ENCODE data around the gene RRP36. TPM values are rescaled to one million over a fixed set of nuclear protein-coding genes. Genes with fewer than 3 reads are reported as not detected.

Gene RRP36
- total and polyA plus RNA-seq, 12 donors: 19.4 to 43.6 (median 25.6) TPM

DNA sequence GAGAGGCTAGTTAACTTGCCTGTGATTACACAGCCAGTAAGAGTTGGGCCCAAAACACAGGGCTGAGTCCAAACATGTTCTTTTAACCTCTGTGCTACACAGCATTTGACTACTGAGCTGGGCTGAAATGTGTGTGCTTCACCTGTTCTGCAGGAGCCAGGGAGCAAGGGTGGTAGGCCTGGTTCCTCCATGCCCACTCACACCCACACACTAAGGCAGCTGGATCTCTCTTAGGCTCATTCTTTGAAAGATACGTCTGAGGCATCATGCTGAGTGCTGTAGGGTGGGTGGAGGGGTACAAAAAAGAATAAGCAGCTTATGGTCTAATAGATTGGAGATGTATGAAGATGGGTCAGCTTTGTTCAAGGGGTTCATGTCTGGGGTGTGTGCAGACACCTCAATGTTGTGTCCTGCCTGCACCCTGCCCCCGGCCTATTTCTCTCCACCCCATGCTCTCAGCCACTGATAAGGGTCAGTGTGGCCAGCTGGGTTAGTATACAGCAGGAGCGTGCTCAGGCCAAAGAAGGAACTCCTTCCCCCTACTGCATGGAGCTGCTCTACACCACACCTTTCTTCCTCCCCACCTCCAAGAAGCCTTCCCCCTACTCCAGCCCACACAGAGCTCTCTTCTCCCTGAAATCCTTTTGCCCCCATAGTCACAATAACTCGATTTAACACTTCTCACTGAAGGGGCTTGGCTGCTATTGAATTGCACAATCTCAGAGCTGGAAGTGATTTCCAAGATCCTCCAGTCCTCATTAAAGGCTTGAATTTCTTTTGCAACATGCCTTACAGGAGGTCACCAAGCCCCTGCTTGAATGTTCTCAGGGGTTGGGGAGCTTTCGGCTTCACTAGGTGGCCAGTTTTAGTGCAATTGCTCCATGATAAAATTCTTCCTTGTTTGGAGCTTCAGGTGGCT lies 33.6 kb upstream of the RRP36 start:
- no peaks in the 10 kb centered on the region for H3K9me3 ChIP-seq
- no peaks in the 10 kb centered on the region for H3K27me3 ChIP-seq
- intact Hi-C loops (cut with DNase I): no loop called here
- H3K4me1 ChIP-seq: peaks cover 11 to 50% (median 44%) of the 10 kb centered on the region in 9 donors
- H3K27ac ChIP-seq: no peak overlapping the region
- TF ChIP-seq, protein P1, sequence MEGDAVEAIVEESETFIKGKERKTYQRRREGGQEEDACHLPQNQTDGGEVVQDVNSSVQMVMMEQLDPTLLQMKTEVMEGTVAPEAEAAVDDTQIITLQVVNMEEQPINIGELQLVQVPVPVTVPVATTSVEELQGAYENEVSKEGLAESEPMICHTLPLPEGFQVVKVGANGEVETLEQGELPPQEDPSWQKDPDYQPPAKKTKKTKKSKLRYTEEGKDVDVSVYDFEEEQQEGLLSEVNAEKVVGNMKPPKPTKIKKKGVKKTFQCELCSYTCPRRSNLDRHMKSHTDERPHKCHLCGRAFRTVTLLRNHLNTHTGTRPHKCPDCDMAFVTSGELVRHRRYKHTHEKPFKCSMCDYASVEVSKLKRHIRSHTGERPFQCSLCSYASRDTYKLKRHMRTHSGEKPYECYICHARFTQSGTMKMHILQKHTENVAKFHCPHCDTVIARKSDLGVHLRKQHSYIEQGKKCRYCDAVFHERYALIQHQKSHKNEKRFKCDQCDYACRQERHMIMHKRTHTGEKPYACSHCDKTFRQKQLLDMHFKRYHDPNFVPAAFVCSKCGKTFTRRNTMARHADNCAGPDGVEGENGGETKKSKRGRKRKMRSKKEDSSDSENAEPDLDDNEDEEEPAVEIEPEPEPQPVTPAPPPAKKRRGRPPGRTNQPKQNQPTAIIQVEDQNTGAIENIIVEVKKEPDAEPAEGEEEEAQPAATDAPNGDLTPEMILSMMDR (IDR thresholded peaks at IDR 0.05): no peak
- WGBS, 2 donors: 64 to 78% methylated on average over 5 of the region's 5 CpGs
- no peak for DNase-seq
- no peak for ATAC-seq
- H3K4me3 ChIP-seq: no peak overlapping the region
- H3K36me3 ChIP-seq: peaks cover 0 to 53% (median 12%) of the 10 kb centered on the region in 9 donors

DNA sequence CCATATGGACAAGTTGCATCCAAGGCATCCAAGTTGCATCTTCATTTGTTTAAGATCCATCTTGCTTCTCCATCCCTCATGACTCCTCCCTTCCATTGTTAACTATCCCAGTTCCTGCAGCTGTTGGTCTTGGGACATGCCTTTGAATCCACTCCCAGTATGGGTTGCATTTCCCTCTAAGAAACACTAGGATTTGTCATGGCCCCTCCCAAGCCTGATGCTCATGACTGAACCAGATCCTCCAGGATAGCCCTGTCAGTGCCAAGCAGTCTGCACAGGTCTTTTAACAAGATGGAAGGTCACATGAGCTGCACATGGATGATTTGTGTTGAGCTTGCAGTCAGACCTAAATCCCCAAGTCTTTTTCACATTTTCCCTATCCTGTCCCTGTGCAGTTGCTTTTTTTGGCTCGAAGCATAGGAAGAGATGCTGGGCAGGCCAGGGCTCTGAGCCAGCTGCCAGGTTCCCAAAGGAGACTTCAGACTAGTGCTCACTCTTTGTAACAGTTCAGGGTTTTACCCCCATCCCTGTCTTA lies 32.9 kb upstream of the RRP36 start:
- peaks cover 11 to 49% (median 42%) of the 10 kb centered on the region in 9 donors for H3K4me1 ChIP-seq
- H3K27ac ChIP-seq: no peak overlapping the region
- peaks cover 0 to 58% (median 12%) of the 10 kb centered on the region in 9 donors for H3K36me3 ChIP-seq
- DNase-seq (no peak), ATAC-seq (no peak)
- H3K9me3 ChIP-seq: no peaks in the 10 kb centered on the region
- no peaks in the 10 kb centered on the region for H3K27me3 ChIP-seq
- TF ChIP-seq, protein P1 (IDR thresholded peaks at IDR 0.05): no peak
- no peak overlapping the region for H3K4me3 ChIP-seq
- intact Hi-C loops (cut with DNase I): no loop called here
- WGBS, 2 donors: 10 to 18% methylated on average over 1 of the region's 1 CpG

DNA sequence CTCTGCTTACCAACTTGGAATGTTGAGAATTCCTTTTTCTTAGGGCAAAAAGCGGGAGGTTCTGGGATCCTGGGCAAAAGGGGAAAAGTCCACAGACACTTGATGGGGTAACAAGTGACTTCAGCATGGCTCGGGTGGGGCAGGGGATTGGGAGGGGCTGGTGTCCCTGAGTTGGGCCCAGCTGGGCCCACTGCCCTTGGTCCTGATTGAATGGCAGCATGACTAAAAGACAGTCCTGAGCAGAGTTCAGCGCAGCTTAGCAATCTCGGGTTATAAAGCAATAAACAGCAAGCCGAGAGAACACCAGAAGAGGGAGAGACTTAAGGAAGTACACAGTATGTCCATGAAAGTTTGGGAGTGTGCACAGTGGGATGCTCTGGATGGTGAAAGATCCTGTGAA lies 31.5 kb upstream of the RRP36 start:
- no peaks in the 10 kb centered on the region for H3K9me3 ChIP-seq
- no peak overlapping the region for H3K27ac ChIP-seq
- ATAC-seq (no peak), DNase-seq (no peak)
- H3K27me3 ChIP-seq: no peaks in the 10 kb centered on the region
- H3K36me3 ChIP-seq: peaks cover 0 to 68% (median 12%) of the 10 kb centered on the region in 9 donors
- 91 to 94% methylated on average over 5 of the region's 5 CpGs for WGBS, 2 donors
- intact Hi-C loops (cut with DNase I): no loop called here
- peaks cover 7 to 44% (median 39%) of the 10 kb centered on the region in 9 donors for H3K4me1 ChIP-seq
- no peak overlapping the region for H3K4me3 ChIP-seq
- TF ChIP-seq, protein P1 (IDR thresholded peaks at IDR 0.05): no peak

DNA sequence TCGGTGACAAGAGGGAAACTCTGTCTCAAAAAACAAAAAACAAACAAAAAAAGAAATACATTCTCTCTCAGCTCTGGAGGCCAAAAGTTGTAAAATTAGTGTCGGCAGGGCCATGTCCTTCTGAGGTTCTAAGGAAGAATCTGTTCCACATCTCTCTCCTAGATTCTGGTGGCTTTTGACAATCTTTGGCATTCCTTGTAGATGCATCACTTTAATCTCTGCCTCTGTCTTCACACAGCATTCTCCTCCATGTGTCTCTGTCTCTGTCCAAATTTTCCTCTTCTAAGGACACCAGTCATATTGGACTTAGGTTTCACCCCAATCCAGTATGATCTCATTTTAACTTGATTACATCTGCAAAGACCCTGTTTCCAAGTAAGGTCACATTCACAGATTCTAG lies 28.0 kb upstream of the RRP36 start:
- 89 to 92% methylated on average over 2 of the region's 2 CpGs for WGBS, 2 donors
- H3K9me3 ChIP-seq: no peaks in the 10 kb centered on the region
- DNase-seq: no peak
- H3K4me1 ChIP-seq: peaks cover 0 to 9% (median 6%) of the 10 kb centered on the region in 9 donors
- H3K27me3 ChIP-seq: no peaks in the 10 kb centered on the region
- H3K4me3 ChIP-seq: no peak overlapping the region
- intact Hi-C loops (cut with DNase I): no loop called here
- TF ChIP-seq, protein P1 (IDR thresholded peaks at IDR 0.05): no peak
- no peak overlapping the region for H3K27ac ChIP-seq
- peaks cover 0 to 63% (median 12%) of the 10 kb centered on the region in 9 donors for H3K36me3 ChIP-seq
- no peak for ATAC-seq
